ENCODE data around the gene TFAP2A.

TFAP2A gene

DNA sequence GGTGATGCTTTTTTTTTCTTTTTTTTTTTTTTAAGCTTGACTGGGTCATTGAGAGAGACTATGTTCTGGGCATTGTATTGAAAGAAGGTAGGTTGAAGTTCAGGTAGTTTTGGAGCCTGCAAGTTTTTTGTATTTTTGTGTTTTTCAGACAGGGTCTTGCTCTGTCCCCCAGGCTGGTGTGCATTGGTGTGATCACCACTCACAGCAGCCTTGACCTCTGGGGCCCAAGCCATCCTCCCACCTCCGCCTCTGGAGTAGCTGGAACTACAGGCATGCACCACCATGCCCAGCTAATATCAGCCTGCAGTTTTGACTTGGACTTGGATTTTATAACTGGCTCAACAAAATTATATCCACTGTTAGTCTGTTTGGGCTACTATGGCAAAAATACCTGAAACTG lies 31.7 kb upstream of the TFAP2A start:
- CTCF ChIA-PET = no interaction called here
- POLR2A ChIA-PET = no interaction called here
- TF ChIP-seq, protein P1, sequence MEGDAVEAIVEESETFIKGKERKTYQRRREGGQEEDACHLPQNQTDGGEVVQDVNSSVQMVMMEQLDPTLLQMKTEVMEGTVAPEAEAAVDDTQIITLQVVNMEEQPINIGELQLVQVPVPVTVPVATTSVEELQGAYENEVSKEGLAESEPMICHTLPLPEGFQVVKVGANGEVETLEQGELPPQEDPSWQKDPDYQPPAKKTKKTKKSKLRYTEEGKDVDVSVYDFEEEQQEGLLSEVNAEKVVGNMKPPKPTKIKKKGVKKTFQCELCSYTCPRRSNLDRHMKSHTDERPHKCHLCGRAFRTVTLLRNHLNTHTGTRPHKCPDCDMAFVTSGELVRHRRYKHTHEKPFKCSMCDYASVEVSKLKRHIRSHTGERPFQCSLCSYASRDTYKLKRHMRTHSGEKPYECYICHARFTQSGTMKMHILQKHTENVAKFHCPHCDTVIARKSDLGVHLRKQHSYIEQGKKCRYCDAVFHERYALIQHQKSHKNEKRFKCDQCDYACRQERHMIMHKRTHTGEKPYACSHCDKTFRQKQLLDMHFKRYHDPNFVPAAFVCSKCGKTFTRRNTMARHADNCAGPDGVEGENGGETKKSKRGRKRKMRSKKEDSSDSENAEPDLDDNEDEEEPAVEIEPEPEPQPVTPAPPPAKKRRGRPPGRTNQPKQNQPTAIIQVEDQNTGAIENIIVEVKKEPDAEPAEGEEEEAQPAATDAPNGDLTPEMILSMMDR (IDR thresholded peaks at IDR 0.05; ENCODE audit: insufficient read depth, low read length, missing control alignments) = no peak
- DNase-seq (ENCODE audit: low read depth, low spot score) = no peak
- no peak overlapping the region for H3K4me3 ChIP-seq (ENCODE audit: low read depth, low read length)

DNA sequence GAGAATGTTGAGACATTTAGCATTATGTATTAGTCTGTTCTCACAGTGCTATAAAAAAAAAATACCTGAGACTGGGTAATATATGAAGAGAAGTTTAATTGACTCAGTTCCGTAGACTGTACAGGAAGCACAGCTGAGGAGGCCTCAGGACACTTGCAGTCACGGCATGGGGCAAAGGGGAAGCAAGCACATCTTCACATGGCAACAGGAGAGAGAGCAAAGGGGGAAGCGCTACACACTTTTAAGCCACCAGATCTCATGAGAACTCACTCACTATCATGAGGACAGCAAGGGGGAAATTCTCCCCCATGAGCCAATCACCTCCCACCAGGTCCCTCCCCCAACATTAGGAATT lies 26.8 kb upstream of the TFAP2A start:
- no peak for DNase-seq (ENCODE audit: low read depth, low spot score)
- TF ChIP-seq, protein P1 (IDR thresholded peaks at IDR 0.05; ENCODE audit: insufficient read depth, low read length, missing control alignments) = no peak
- ChIA-PET POLR2A (no interaction called here), CTCF (interaction anchor here (0.6 kb wide), 1 partner anchor 12 kb away, joined by 3 read pairs; no protein-coding TSS in a partner anchor)
- H3K4me3 ChIP-seq (ENCODE audit: low read depth, low read length) = no peak overlapping the region

DNA sequence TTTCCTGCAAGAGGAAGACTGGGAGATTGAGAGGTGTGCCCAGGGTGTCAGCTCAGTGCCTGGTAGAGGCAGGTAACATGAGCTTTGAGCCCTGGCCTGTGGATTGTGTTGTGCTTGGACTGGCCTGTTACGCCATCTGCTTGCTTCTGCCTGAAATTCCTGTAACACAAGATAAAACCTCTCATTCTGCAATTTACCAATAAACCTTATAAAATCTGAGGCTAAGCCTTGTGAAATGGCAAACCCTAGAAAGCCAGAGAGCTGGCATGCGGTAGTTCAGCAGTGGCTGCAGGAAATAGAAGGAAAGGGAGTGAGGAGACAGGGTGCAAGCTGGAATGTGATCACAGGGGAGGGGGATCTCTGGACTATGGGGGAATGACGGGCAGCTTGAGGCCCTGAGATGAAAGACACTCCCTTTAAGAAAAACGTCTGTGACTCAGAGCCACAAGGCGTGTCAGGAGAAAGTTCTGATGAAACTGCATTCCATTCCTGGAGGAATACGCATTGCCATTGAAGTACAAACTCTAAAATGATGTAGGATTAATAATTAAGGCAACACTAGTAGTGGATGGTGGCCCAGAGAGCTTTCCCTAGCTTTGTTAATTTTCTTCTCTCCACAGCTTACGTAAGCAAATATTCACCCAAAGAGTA lies 26.3 kb upstream of the TFAP2A start:
- ChIA-PET CTCF (interaction anchor here (0.6 kb wide), 1 partner anchor 12 kb away, joined by 3 read pairs; no protein-coding TSS in a partner anchor), POLR2A (interaction anchor here (0.5 kb wide), 1 partner anchor 25 kb away, joined by 4 read pairs; no protein-coding TSS in a partner anchor)
- no peak overlapping the region for H3K4me3 ChIP-seq (ENCODE audit: low read depth, low read length)
- TF ChIP-seq, protein P1 (IDR thresholded peaks at IDR 0.05; ENCODE audit: insufficient read depth, low read length, missing control alignments) = no peak
- peak; percentile 82 for DNase-seq (ENCODE audit: low read depth, low spot score)

DNA sequence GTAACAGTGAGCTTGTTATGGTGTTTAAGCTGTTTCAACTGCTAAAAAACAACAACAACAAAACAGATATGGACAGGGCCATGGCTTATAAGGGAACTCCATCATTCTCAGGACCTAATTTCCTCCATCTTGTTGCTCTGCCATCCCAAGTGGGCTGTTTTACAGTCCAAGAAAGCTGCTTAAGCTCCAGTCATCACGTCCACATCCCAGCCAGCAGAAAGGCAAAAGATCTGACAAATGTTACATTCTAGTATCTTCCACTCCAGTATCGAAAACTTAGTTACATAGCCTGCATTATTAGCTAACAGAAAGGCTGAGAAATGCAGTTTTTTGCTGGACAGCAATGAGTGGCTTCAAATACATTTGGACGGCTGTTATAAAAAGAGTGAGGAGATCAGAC lies 23.0 kb upstream of the TFAP2A start:
- ChIA-PET CTCF (interaction anchor here (1.9 to 3.7 kb wide), 3 partner anchors 10 to 1455 kb away, joined by 5 to 17 read pairs (median 11); no protein-coding TSS in a partner anchor), POLR2A (no interaction called here)
- DNase-seq (ENCODE audit: low read depth, low spot score) = no peak
- no peak overlapping the region for H3K4me3 ChIP-seq (ENCODE audit: low read depth, low read length)
- TF ChIP-seq, protein P1 (IDR thresholded peaks at IDR 0.05; ENCODE audit: insufficient read depth, low read length, missing control alignments) = no peak

DNA sequence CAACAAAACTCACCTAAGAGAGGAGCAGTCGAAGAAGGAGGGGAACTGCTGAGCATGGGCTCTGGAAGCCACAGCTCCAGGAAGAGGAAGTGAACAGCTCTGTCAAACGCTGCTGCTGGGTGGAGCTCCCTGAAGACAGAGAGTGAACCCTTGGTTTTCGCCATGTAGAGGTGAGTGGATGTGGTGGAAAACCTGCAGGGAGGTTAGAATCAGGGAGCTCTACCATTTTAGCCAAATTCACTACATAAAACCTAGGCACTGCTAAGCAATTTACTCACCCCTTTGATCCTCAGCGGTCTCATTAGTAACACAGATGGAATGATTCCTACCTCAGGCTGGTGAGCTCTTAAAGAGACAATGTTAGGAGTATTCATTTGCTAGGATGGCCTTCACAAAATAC lies 19.4 kb upstream of the TFAP2A start:
- no peak overlapping the region for H3K4me3 ChIP-seq (ENCODE audit: low read depth, low read length)
- no peak for DNase-seq (ENCODE audit: low read depth, low spot score)
- TF ChIP-seq, protein P1 (IDR thresholded peaks at IDR 0.05; ENCODE audit: insufficient read depth, low read length, missing control alignments) = no peak
- POLR2A ChIA-PET = no interaction called here
- CTCF ChIA-PET = interaction anchor here (0.8 to 2.7 kb wide), 3 partner anchors 19 to 1451 kb away, joined by 6 to 27 read pairs (median 11); partner anchors contain the start of gene TFAP2A

DNA sequence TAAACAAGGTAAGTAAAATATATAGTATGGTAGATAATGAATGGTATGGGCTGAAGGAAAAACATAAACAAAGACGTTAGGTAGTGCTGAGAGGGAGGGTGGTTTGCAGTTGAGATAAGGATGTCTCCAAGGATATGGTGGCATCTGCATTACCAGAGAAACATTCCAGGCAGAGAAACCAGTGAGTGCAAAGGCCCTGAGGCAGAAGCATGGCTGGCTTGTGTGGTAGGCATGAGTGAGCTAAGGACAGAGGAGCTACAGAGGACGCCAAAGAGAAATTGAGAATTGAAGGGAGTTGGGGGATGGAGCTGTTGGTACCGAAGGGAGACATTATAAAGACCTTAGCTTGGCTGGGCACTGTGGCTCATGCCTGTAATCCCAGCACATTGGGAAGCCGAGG lies 18.4 kb upstream of the TFAP2A start:
- CTCF ChIA-PET = interaction anchor here (1.4 to 2.7 kb wide), 4 partner anchors 42 to 1450 kb away, joined by 3 to 27 read pairs (median 7); no protein-coding TSS in a partner anchor
- TF ChIP-seq, protein P1 (IDR thresholded peaks at IDR 0.05; ENCODE audit: insufficient read depth, low read length, missing control alignments) = no peak
- no peak overlapping the region for H3K4me3 ChIP-seq (ENCODE audit: low read depth, low read length)
- POLR2A ChIA-PET = no interaction called here
- DNase-seq (ENCODE audit: low read depth, low spot score) = no peak
